Nephron (organoid): Measurements from ENCODE around the gene PLP2.
"Not testable (repeated sequence)": the region's sequence is repeated elsewhere in the genome, so short reads cannot be mapped to it uniquely, and the experiment has no call there.

Experiments
- H3K27ac Mint-ChIP-seq, 3 experiments: 2 replicates each; pipeline ENCODE4 v1.8.0; 2020; ENCODE audit warnings: mixed read lengths in 3 of 3, mild to moderate bottlenecking in 2 of 3, moderate library complexity in 1 of 3
- H3K27me3 Mint-ChIP-seq: 2 replicates; pipeline ENCODE4 v1.8.0; 2021; ENCODE audit warnings: low read depth, mild to moderate bottlenecking, moderate library complexity, mixed read lengths
- H3K36me3 Mint-ChIP-seq: 2 replicates; pipeline ENCODE4 v1.8.0; 2020; ENCODE audit warnings: low read depth, mixed read lengths
- H3K4me1 Mint-ChIP-seq: 2 replicates; pipeline ENCODE4 v1.8.0; 2020; ENCODE audit warnings: mixed read lengths
- H3K4me3 Mint-ChIP-seq, 3 experiments: 2 replicates each; pipeline ENCODE4 v1.8.0; 2020; ENCODE audit warnings: mild to moderate bottlenecking in 3 of 3, mixed read lengths in 3 of 3, moderate library complexity in 2 of 3
- H3K9me3 Mint-ChIP-seq: 2 replicates; pipeline ENCODE4 v1.8.0; 2020; ENCODE audit warnings: mixed read lengths
- TF ChIP-seq, protein P1 (sequence below), 3 experiments: fragments of 200-600 bp; sonication (generic); IDR thresholded peaks; one replicate each; pipeline ENCODE4 v1.5.0; 2021; ENCODE audit warnings: antibody characterized with exemption in 3 of 3; ENCODE audit not compliant: unreplicated experiment in 3 of 3

PLP2 gene

GRCh38 chrX:49166914-49167739 is 4.6 kb upstream of the PLP2 start:
- TF ChIP-seq, protein P1, sequence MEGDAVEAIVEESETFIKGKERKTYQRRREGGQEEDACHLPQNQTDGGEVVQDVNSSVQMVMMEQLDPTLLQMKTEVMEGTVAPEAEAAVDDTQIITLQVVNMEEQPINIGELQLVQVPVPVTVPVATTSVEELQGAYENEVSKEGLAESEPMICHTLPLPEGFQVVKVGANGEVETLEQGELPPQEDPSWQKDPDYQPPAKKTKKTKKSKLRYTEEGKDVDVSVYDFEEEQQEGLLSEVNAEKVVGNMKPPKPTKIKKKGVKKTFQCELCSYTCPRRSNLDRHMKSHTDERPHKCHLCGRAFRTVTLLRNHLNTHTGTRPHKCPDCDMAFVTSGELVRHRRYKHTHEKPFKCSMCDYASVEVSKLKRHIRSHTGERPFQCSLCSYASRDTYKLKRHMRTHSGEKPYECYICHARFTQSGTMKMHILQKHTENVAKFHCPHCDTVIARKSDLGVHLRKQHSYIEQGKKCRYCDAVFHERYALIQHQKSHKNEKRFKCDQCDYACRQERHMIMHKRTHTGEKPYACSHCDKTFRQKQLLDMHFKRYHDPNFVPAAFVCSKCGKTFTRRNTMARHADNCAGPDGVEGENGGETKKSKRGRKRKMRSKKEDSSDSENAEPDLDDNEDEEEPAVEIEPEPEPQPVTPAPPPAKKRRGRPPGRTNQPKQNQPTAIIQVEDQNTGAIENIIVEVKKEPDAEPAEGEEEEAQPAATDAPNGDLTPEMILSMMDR (IDR thresholded peaks at IDR 0.05; ENCODE audit: unreplicated experiment in 3 of 3) = no peak
- Mint-ChIP-seq H3K4me1 (peaks cover 19% of the 10 kb centered on the region), H3K4me3 (peak overlapping the region; percentile 77 to 84 (median 83)), H3K36me3 (no peaks in the 10 kb centered on the region), H3K9me3 (peaks cover 6% of the 10 kb centered on the region), H3K27ac (peak overlapping the region; percentile 57 to 90 (median 83)), H3K27me3 (peaks cover 17% of the 10 kb centered on the region)

- H3K27me3 Mint-ChIP-seq = peaks cover 23% of the 10 kb centered on the region
- H3K27ac Mint-ChIP-seq = peak overlapping the region; percentile 31 to 83 (median 73)
- TF ChIP-seq, protein P1 (IDR thresholded peaks at IDR 0.05; ENCODE audit: unreplicated experiment in 3 of 3) = no peak
- peak overlapping the region; percentile 52 to 63 (median 57) for H3K4me3 Mint-ChIP-seq
- peaks cover 8% of the 10 kb centered on the region for H3K9me3 Mint-ChIP-seq
- no peaks in the 10 kb centered on the region for H3K36me3 Mint-ChIP-seq
- peaks cover 19% of the 10 kb centered on the region for H3K4me1 Mint-ChIP-seq
Observed at GRCh38 chrX:49167740-49168108, 4.0 kb upstream of the PLP2 start.

DNA sequence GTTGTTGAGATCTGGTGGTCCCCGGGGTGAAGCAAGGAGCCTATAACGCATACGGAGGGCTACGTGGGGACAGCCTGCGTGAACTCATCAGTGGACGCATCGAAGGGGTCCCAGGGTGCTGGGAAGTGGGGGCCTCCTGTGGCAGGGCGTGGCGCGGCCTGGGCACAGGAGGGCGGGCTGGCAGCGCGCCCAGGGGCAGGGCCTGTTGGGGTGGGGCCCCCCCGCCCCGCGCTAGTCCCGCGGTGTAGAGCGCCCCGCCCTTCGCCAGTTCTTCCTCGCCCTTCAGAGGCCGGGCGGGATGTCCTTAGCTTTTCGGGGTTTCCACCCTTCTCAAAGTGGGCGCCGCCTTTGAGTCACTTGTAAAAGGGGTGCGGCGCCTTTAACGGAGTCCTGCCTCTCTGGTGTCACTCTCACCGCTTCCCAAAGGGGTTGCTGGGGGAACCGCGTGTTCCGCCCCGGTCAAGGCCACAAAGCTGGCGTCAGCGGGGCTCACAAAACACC is 632 bp downstream of the PLP2 start:
- TF ChIP-seq, protein P1 (IDR thresholded peaks at IDR 0.05; ENCODE audit: unreplicated experiment in 3 of 3) = no peak
- peaks cover 11% of the 10 kb centered on the region for H3K36me3 Mint-ChIP-seq
- H3K4me1 Mint-ChIP-seq = peaks cover 6% of the 10 kb centered on the region
- H3K27me3 Mint-ChIP-seq = peaks cover 26% of the 10 kb centered on the region
- peak overlapping the region; percentile 70 to 82 (median 81) for H3K4me3 Mint-ChIP-seq
- H3K9me3 Mint-ChIP-seq = peaks cover 15% of the 10 kb centered on the region
- H3K27ac Mint-ChIP-seq = no peak overlapping the region

GRCh38 chrX:49173544-49173943 is 1.8 kb downstream of the PLP2 start:
- peaks cover 15% of the 10 kb centered on the region for H3K9me3 Mint-ChIP-seq
- peaks cover 15% of the 10 kb centered on the region for H3K36me3 Mint-ChIP-seq
- H3K27me3 Mint-ChIP-seq = peaks cover 26% of the 10 kb centered on the region
- not testable (repeated sequence) for H3K27ac Mint-ChIP-seq, H3K4me1 Mint-ChIP-seq
- H3K4me3 Mint-ChIP-seq = peak overlapping the region in 2 of 3 experiments; percentile 61 to 72

DNA sequence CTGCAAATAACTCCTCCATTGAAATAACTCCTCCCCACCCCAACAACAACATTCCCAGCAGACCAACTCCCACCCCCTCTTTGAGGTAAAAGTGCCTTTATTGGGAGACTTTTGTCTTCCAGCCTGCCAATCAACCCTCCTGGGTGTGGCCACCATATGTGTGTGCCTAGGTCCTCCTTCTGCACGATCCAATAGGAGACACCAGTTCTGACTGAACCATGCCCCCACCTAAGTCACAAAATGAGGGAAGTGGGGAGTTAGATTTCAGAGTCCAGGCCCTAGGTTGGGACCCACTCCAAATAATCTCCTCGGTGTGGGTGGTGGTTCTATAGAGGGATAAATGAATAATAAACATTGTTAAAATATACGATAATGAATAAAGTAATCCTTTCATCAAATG is 3.0 kb downstream of the PLP2 start:
- Mint-ChIP-seq H3K36me3 (peaks cover 22% of the 10 kb centered on the region), H3K27ac (no peak overlapping the region), H3K9me3 (peaks cover 21% of the 10 kb centered on the region), H3K4me1 (no peaks in the 10 kb centered on the region), H3K27me3 (peaks cover 26% of the 10 kb centered on the region), H3K4me3 (peak overlapping the region in 1 of 3 experiments; percentile 31)
- TF ChIP-seq, protein P1 (IDR thresholded peaks at IDR 0.05; ENCODE audit: unreplicated experiment in 3 of 3) = no peak

DNA sequence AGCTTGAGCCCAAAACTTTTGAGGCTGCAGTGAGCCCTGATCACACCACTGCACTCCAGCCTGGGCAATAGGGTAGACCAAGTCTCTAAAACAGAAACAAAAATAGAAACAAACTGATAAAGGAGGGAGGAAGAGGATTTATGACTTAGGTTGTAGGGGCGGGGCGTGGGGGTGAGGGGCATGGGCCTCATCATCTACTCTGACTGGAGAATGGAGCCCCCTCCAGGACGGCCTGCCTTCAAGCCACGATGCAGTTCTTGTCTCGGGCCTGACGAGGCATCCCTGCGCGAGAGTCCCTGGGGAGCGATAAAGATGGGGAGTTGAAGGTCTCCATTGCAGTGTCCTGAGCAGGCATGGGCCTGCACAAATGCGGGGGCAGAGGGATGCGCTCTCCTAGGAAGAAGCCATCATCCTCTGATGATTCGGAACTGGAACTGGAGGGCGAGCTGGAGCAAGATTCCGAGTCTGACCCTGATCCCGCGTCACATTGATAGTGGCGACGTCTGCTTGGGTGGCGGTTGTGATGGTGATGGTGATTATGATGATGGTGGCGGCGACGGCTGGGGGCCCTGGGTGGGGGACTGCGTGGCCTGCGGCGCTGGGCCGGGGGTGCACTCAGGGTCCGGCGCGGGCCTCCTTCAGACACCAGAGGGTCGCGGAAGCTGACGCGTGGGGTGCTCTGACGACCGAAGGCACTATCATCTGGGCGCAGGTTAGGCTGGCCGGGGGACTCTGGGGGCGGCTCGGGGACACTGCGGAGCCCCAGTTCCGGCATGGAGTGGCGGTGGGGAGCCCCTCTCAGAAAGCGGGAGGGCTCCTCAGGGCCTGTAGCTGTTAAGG is 4.0 kb downstream of the PLP2 start:
- Mint-ChIP-seq H3K27ac (no peak overlapping the region), H3K27me3 (peaks cover 22% of the 10 kb centered on the region), H3K9me3 (peaks cover 26% of the 10 kb centered on the region), H3K4me3 (no peak overlapping the region), H3K36me3 (peaks cover 28% of the 10 kb centered on the region), H3K4me1 (no peaks in the 10 kb centered on the region)
- TF ChIP-seq, protein P1 (IDR thresholded peaks at IDR 0.05; ENCODE audit: unreplicated experiment in 3 of 3) = no peak
